Ishikawa (cell line): ENCODE measurements around the gene HSPB7.

Experiments
- CEBPB ChIP-seq: IDR thresholded peaks from 2 replicates; pipeline ENCODE4 v1.6.1; 2012
- CREB1 ChIP-seq: IDR thresholded peaks from 2 replicates; pipeline ENCODE4 v1.6.1; 2012; ENCODE audit warnings: low read depth
- EGR1 ChIP-seq: IDR thresholded peaks from 2 replicates; pipeline ENCODE4 v1.6.1; 2012
- EP300 ChIP-seq: IDR thresholded peaks from 2 replicates; pipeline ENCODE4 v1.6.1; 2012; ENCODE audit warnings: borderline replicate concordance
- FOXM1 ChIP-seq: IDR thresholded peaks from 2 replicates; pipeline ENCODE4 v1.6.1; 2012; ENCODE audit warnings: low read depth, borderline replicate concordance
- NFIC ChIP-seq: IDR thresholded peaks from 2 replicates; pipeline ENCODE4 v1.6.1; 2012
- RAD21 ChIP-seq: IDR thresholded peaks from 2 replicates; pipeline ENCODE4 v1.6.1; 2012; ENCODE audit warnings: low read depth
- TAF1 ChIP-seq: IDR thresholded peaks from 2 replicates; pipeline ENCODE4 v1.6.1; 2012; ENCODE audit warnings: low read depth, mild to moderate bottlenecking
- TCF12 ChIP-seq: IDR thresholded peaks from 2 replicates; pipeline ENCODE4 v1.6.1; 2012; ENCODE audit warnings: low read depth
- TEAD4 ChIP-seq: IDR thresholded peaks from 2 replicates; pipeline ENCODE4 v1.6.1; 2012
- USF1 ChIP-seq: IDR thresholded peaks from 2 replicates; pipeline ENCODE4 v1.6.1; 2012
- YY1 ChIP-seq: IDR thresholded peaks from 2 replicates; pipeline ENCODE4 v1.6.1; 2012; ENCODE audit warnings: low read depth
- ZBTB7A ChIP-seq: IDR thresholded peaks from 2 replicates; pipeline ENCODE4 v1.6.1; 2012; ENCODE audit warnings: low read depth
- TF ChIP-seq, protein P1 (sequence below): IDR thresholded peaks from 2 replicates; pipeline ENCODE4 v1.6.1; 2012; ENCODE audit warnings: low read depth, mild to moderate bottlenecking
- TF ChIP-seq, protein P2 (sequence below): IDR thresholded peaks from 2 replicates; pipeline ENCODE4 v1.6.1; 2012

HSPB7 gene

GRCh38 chr1:15991427-15992186, 26.2 kb downstream of the HSPB7 start:
- TF ChIP-seq, protein P1, sequence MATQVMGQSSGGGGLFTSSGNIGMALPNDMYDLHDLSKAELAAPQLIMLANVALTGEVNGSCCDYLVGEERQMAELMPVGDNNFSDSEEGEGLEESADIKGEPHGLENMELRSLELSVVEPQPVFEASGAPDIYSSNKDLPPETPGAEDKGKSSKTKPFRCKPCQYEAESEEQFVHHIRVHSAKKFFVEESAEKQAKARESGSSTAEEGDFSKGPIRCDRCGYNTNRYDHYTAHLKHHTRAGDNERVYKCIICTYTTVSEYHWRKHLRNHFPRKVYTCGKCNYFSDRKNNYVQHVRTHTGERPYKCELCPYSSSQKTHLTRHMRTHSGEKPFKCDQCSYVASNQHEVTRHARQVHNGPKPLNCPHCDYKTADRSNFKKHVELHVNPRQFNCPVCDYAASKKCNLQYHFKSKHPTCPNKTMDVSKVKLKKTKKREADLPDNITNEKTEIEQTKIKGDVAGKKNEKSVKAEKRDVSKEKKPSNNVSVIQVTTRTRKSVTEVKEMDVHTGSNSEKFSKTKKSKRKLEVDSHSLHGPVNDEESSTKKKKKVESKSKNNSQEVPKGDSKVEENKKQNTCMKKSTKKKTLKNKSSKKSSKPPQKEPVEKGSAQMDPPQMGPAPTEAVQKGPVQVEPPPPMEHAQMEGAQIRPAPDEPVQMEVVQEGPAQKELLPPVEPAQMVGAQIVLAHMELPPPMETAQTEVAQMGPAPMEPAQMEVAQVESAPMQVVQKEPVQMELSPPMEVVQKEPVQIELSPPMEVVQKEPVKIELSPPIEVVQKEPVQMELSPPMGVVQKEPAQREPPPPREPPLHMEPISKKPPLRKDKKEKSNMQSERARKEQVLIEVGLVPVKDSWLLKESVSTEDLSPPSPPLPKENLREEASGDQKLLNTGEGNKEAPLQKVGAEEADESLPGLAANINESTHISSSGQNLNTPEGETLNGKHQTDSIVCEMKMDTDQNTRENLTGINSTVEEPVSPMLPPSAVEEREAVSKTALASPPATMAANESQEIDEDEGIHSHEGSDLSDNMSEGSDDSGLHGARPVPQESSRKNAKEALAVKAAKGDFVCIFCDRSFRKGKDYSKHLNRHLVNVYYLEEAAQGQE, result no peak
- TF ChIP-seq CEBPB (no peak), TEAD4 (no peak), CREB1 (no peak), RAD21 (no peak), USF1 (no peak), ZBTB7A (no peak), FOXM1 (no peak), TAF1 (no peak), TCF12 (no peak), EP300 (no peak), YY1 (no peak), EGR1 (no peak)

DNA sequence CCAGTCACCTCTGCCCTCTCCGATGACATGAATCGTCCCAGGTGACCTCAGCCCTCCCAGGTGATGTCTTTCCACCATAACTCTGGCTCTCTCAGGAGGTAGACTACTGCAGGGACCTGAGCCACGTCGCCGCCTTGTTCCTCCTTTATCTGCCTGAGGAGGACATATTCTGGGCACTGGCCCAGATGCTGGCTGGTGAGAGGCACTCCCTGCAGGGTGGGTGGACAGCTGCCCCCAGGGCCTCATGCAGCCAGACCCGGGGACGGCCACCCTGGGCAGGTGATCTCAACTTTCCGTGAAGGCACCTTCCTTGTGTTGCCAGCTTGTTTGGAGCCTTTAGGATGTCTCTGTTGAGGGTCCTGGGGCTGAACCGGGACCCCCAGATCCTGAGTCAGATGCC, 28.1 kb downstream of the HSPB7 start:
- no peak for TF ChIP-seq TCF12

- no peak for TF ChIP-seq TCF12
- no peak for TF ChIP-seq FOXM1
- TF ChIP-seq ZBTB7A, result no peak
- TF ChIP-seq TEAD4, result no peak
- no peak for TF ChIP-seq EP300
- no peak for TF ChIP-seq USF1
- TF ChIP-seq CREB1, result no peak
- no peak for TF ChIP-seq RAD21
- TF ChIP-seq EGR1, result no peak
- TF ChIP-seq CEBPB, result no peak
These were observed 28.7 kb downstream of the HSPB7 start for GRCh38 chr1:15988856-15989736.

DNA sequence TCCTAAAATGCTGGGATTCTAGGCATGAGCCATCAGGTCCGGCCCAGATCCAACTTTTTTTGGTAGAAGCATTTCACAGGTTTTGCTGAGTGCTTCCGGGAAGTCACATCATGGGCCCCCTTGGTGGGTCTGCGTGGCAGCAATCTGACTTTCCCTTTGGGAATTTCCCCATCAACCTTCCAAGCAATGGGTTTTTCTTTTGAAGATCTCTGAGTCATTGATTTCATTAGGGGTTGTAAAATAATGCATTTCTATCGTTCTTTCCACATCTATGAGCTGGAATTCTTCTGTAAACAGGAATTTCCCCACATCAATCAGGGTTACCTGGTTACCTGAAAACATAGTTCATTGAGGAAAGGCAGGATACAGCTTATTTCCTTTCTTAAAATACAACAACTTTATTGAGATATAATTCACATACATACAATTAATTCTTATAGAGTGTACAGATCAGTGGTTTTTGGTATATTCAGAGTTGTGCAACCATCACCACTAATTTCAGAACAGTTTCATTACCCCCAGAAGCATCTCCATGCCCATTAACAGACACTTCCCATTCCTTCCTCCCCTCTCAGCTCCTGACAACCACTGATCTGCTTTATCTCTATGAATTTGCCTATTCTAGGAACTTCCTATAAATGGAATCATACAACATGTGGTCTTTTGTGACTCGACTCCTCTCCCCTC, 32.1 kb downstream of the HSPB7 start:
- no peak for TF ChIP-seq TAF1
- TF ChIP-seq FOXM1, result no peak
- no peak for TF ChIP-seq EP300
- no peak for TF ChIP-seq TCF12
- no peak for TF ChIP-seq CEBPB
- TF ChIP-seq NFIC, result no peak
- TF ChIP-seq, protein P2, sequence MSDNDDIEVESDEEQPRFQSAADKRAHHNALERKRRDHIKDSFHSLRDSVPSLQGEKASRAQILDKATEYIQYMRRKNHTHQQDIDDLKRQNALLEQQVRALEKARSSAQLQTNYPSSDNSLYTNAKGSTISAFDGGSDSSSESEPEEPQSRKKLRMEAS, result no peak
- TF ChIP-seq USF1, result no peak
- no peak for TF ChIP-seq YY1
- TF ChIP-seq EGR1, result no peak
- no peak for TF ChIP-seq RAD21

GRCh38 chr1:15983275-15983674, 34.6 kb downstream of the HSPB7 start:
- no peak for TF ChIP-seq CREB1
- no peak for TF ChIP-seq EGR1
- no peak for TF ChIP-seq USF1

- TF ChIP-seq USF1 (no peak), RAD21 (no peak), TAF1 (no peak)
- TF ChIP-seq, protein P1, result peak; percentile 56; the same call in 1 of the 2 replicates
These were observed 36.2 kb downstream of the HSPB7 start for GRCh38 chr1:15981679-15982078.
